HFFc6 (cell line): Measurements from ENCODE around the gene GTPBP4. TPM values are rescaled to one million over a fixed set of nuclear protein-coding genes. Genes with fewer than 3 reads are reported as not detected.

Experiments
- DNase-seq: peaks from one replicate; pipeline ENCODE4 v3.0.0-alpha.2; 2018
- H3K27ac Mint-ChIP-seq: 2 replicates; pipeline ENCODE4 v1.8.0; 2020; ENCODE audit warnings: mild to moderate bottlenecking, mixed read lengths
- H3K27me3 Mint-ChIP-seq: 2 replicates; pipeline ENCODE4 v1.8.0; 2021; ENCODE audit warnings: mild to moderate bottlenecking, moderate library complexity, mixed read lengths; ENCODE audit not compliant: insufficient read depth
- H3K36me3 Mint-ChIP-seq: 2 replicates; pipeline ENCODE4 v1.8.0; 2021; ENCODE audit warnings: low read depth, mixed read lengths
- H3K4me1 Mint-ChIP-seq: 2 replicates; pipeline ENCODE4 v1.8.0; 2020; ENCODE audit warnings: low read depth, mixed read lengths
- H3K4me3 Mint-ChIP-seq: 2 replicates; pipeline ENCODE4 v1.8.0; 2020; ENCODE audit warnings: mild to moderate bottlenecking, moderate library complexity, mixed read lengths
- H3K9me3 Mint-ChIP-seq: 2 replicates; pipeline ENCODE4 v1.8.0; 2020; ENCODE audit warnings: mild to moderate bottlenecking, mixed read lengths
- total RNA-seq, 6 experiments: library from RNA; stranded (reverse); fragmentation: NEBNext Ultra II Directional; extraction: Animal tissue kit (Norgen Biotek cat#: 25700); gene quantifications; 2 replicates in 1 of 6; 3 replicates in 5 of 6; pipeline ENCODE4 v1.2.3, GENCODE V29; 2021
- TF ChIP-seq, protein P1 (sequence below): fragments of 200-600 bp; sonication (generic); IDR thresholded peaks from 2 replicates; pipeline ENCODE4 v1.5.0; 2021; ENCODE audit warnings: antibody characterized with exemption, mild to moderate bottlenecking

GTPBP4 gene
- total RNA-seq, 6 experiments from 2014 or later, result 60.2 to 80.3 (median 68.3) TPM

DNA sequence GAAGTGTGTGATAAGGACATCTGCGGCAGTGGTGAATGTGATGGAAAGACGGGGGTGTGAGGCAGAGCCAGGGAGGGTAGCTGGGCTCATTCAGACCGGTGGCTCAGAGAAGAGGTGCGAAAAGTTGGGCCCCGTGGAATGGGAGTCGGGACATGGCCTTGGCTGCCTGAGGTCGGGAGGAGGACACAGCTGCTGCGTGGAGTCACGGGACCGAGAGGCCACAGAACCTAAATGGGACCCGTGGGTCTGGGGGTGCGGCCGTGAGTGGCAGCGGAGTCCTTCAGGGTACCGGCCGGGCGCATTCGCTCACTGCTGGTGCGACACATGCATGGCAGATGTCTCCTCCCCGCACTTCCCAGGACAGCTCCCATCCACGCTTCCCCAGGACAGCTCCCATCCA lies 33.8 kb upstream of the GTPBP4 start:
- Mint-ChIP-seq H3K9me3 (no peaks in the 10 kb centered on the region), H3K4me3 (no peak overlapping the region), H3K27ac (no peak overlapping the region), H3K4me1 (no peaks in the 10 kb centered on the region), H3K36me3 (no peaks in the 10 kb centered on the region), H3K27me3 (peaks cover 34% of the 10 kb centered on the region)
- TF ChIP-seq, protein P1, sequence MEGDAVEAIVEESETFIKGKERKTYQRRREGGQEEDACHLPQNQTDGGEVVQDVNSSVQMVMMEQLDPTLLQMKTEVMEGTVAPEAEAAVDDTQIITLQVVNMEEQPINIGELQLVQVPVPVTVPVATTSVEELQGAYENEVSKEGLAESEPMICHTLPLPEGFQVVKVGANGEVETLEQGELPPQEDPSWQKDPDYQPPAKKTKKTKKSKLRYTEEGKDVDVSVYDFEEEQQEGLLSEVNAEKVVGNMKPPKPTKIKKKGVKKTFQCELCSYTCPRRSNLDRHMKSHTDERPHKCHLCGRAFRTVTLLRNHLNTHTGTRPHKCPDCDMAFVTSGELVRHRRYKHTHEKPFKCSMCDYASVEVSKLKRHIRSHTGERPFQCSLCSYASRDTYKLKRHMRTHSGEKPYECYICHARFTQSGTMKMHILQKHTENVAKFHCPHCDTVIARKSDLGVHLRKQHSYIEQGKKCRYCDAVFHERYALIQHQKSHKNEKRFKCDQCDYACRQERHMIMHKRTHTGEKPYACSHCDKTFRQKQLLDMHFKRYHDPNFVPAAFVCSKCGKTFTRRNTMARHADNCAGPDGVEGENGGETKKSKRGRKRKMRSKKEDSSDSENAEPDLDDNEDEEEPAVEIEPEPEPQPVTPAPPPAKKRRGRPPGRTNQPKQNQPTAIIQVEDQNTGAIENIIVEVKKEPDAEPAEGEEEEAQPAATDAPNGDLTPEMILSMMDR, result no peak
- no peak for DNase-seq

DNA sequence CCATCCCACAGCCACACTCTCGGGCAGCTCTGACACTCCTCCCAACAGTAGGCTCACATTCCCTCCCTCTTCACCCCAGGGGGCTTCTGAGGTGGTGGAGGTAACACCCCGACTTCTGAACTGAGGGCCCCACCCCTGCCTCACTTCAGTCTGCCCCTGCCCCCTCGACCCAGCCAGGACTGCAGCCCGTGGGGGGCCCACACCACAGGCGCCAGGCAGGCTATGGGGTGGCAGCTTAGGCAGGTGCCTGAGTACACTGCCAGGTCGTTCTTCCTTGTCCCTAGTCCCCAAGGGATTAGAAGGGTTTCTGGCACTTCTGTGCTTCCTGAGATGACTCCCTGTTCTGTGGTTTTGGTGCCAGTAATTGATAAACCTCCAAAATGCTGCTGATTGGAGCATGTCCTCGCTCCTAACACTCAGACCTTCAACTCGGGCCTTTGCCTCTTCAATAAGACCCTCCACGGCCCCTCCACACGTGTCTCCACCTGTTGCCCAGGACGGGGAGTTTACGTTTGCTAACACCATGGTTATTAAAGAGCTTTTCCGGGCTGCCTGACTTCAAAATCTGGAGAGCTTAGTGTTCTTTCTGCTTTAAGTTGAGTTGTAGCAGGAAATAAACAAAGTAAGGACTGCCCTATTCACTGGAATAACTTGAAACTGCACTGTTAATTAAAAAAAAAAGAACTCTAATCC lies 33.0 kb upstream of the GTPBP4 start:
- DNase-seq, result no peak
- peaks cover 33% of the 10 kb centered on the region for H3K27me3 Mint-ChIP-seq
- H3K27ac Mint-ChIP-seq, result no peak overlapping the region
- no peaks in the 10 kb centered on the region for H3K9me3 Mint-ChIP-seq
- H3K36me3 Mint-ChIP-seq, result no peaks in the 10 kb centered on the region
- no peak overlapping the region for H3K4me3 Mint-ChIP-seq
- TF ChIP-seq, protein P1, result no peak
- no peaks in the 10 kb centered on the region for H3K4me1 Mint-ChIP-seq

DNA sequence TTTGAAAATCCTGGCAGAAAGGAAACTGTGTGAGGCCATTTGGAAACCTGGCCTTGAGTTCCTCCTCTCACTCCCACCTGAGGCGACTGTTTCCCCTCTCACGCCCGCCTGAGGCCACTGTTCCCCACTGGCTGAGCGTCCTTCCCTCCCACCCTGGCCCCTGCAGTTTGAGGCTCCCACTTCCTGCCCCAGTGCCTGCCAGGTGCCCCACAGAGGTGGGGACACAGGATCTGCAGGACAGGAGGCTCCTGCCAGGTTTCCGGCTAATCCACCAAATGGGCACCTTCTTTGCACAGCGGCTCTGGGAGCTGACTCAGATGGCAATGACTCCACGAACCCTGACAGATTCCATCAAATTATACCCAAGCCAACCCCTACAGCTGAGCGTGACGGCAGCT lies 32.4 kb upstream of the GTPBP4 start:
- Mint-ChIP-seq H3K27me3 (peaks cover 34% of the 10 kb centered on the region), H3K4me3 (no peak overlapping the region), H3K9me3 (no peaks in the 10 kb centered on the region), H3K4me1 (no peaks in the 10 kb centered on the region), H3K27ac (no peak overlapping the region), H3K36me3 (no peaks in the 10 kb centered on the region)
- TF ChIP-seq, protein P1, result no peak
- no peak for DNase-seq

DNA sequence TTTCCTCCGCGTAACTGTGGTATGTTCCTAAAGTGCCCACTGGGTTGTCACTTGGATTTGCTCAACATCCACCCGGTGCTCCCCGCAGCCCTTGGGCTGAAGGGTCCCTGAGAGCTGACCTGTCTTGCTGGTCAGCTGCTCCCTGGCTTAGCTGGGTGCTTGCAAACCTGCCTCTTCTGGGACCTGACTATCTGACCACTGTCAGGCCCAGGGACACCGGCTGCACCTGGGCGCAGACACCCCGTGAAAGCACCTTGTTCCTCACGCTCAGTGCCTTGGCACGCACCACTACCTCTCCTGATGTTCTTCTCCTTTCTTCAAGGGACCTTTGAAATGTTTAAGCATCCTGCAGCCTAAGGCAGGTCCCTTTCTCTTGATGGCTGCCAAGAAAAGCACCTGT lies 30.1 kb upstream of the GTPBP4 start:
- Mint-ChIP-seq H3K4me1 (no peaks in the 10 kb centered on the region), H3K27ac (no peak overlapping the region)

DNA sequence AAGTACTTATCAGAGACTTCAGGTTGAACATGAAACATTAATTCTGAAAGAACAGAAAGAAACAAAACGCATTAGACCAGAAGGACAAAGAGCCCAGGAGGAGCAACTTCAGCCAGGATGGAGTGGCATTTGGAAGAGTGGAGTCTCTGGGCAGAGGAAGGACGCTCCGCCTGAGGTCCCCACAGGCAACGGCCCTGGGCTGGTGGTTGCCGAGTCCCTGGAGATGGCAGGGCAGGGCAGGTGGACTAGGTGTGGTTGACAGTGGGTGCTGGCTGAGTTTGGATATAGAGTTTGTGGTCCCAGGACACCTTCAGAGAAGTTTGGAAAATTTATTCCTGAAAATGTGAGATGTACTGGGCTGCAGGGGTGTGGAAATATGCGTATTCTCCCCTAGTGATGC lies 29.4 kb upstream of the GTPBP4 start:
- Mint-ChIP-seq H3K4me1 (no peaks in the 10 kb centered on the region), H3K9me3 (no peaks in the 10 kb centered on the region), H3K4me3 (no peak overlapping the region), H3K36me3 (no peaks in the 10 kb centered on the region), H3K27ac (no peak overlapping the region), H3K27me3 (peaks cover 30% of the 10 kb centered on the region)
- DNase-seq, result no peak
- TF ChIP-seq, protein P1, result no peak

More for the DNA sequence above, 30.1 kb upstream of the GTPBP4 start:
- Mint-ChIP-seq H3K9me3 (no peaks in the 10 kb centered on the region), H3K4me3 (no peak overlapping the region), H3K36me3 (no peaks in the 10 kb centered on the region), H3K27me3 (peaks cover 34% of the 10 kb centered on the region)
- no peak for DNase-seq
- TF ChIP-seq, protein P1, result no peak
